Lung (tissue), 12 donors: ENCODE results near the gene STARD10. TPM values are rescaled to one million over a fixed set of nuclear protein-coding genes. Genes with fewer than 3 reads are reported as not detected.
A peak's percentile ranks its signal among the peaks of the same experiment; 100 is the strongest.

Experiments
- ATAC-seq: fragments of 200-7000 bp; cut with Tn5 transposase; one replicate; pipeline ENCODE4 v1.9.1; 2020; ENCODE audit warnings: moderate number of reproducible peaks; ENCODE audit not compliant: insufficient read depth, low FRiP score
- DNase-seq, 3 donors: peaks; one replicate each; pipeline ENCODE4 v3.0.0-alpha.2; 2013 to 2017
- H3K27ac ChIP-seq, 2 donors: one replicate each; pipeline ENCODE4 v1.5.1; 2013; ENCODE audit warnings: mild to moderate bottlenecking in 2 of 2, moderate library complexity in 2 of 2, control low read depth in 1 of 2, inconsistent platforms in 1 of 2, low read depth in 1 of 2, low read length in 1 of 2
- H3K27me3 ChIP-seq, 3 donors: one replicate each; pipeline ENCODE4 v1.5.1; 2013; ENCODE audit warnings: low read length in 2 of 3; ENCODE audit not compliant: control insufficient read depth in 3 of 3, insufficient read depth in 3 of 3
- H3K36me3 ChIP-seq, 4 donors: one replicate each; pipeline ENCODE4 v1.5.1; 2013; ENCODE audit warnings: low read length in 4 of 4, mild to moderate bottlenecking in 1 of 4, moderate library complexity in 1 of 4; ENCODE audit not compliant: control insufficient read depth in 4 of 4, insufficient read depth in 4 of 4
- H3K4me1 ChIP-seq, 5 donors: one replicate each; pipeline ENCODE4 v1.5.1; 2013; ENCODE audit warnings: low read length in 5 of 5, mild to moderate bottlenecking in 2 of 5, moderate library complexity in 1 of 5; ENCODE audit not compliant: control insufficient read depth in 5 of 5, insufficient read depth in 5 of 5
- H3K4me3 ChIP-seq: one replicate; pipeline ENCODE4 v1.5.1; 2013; ENCODE audit warnings: mild to moderate bottlenecking, control low read depth, moderate library complexity
- H3K9ac ChIP-seq, 2 donors: one replicate each; pipeline ENCODE4 v1.5.1; 2013; ENCODE audit warnings: low read length in 2 of 2, control low read depth in 1 of 2; ENCODE audit not compliant: insufficient read depth in 1 of 2
- H3K9me3 ChIP-seq, 4 donors: one replicate each; pipeline ENCODE4 v1.5.1; 2013; ENCODE audit warnings: low read length in 3 of 4, mild to moderate bottlenecking in 1 of 4, moderate library complexity in 1 of 4; ENCODE audit not compliant: control insufficient read depth in 4 of 4, insufficient read depth in 3 of 4
- WGBS, 2 donors: extraction: QIAGEN DNeasy Blood & Tissue Kit; methylation state at CpG; one replicate each; pipeline ENCODE4 v1.1.7; 2013; 5-methylcytosine and 5-hydroxymethylcytosine counted together
- polyA plus RNA-seq, 2 donors: library from polyadenylated mRNA; stranded (reverse); fragments of 200-250 nt; gene quantifications; one replicate each; pipeline ENCODE4 v1.2.1, GENCODE V29; 2013
- total RNA-seq, 2 donors: library from RNA; depleted of rRNA in 1 of 2; stranded (reverse); fragments of >200 nt in 1 of 2; gene quantifications; one replicate each; pipeline ENCODE4 v1.2.1, GENCODE V29; 2014 to 2021
- TF ChIP-seq, protein P1 (sequence below): IDR thresholded peaks from 2 replicates; pipeline ENCODE4 v1.5.1; 2012; ENCODE audit warnings: mild to moderate bottlenecking; ENCODE audit errors: control extremely low read depth, extremely low read depth
- donor health status: control.
- donor health status: control.
- donor health status: Bipolar disorder and iron deficiency.
- donor health status: healthy.
- donor health status: DM: yes; HTN: yes; CAD: no.

Gene STARD10
- total and polyA plus RNA-seq, 4 donors: 66.5 to 198 (median 102) TPM

DNA sequence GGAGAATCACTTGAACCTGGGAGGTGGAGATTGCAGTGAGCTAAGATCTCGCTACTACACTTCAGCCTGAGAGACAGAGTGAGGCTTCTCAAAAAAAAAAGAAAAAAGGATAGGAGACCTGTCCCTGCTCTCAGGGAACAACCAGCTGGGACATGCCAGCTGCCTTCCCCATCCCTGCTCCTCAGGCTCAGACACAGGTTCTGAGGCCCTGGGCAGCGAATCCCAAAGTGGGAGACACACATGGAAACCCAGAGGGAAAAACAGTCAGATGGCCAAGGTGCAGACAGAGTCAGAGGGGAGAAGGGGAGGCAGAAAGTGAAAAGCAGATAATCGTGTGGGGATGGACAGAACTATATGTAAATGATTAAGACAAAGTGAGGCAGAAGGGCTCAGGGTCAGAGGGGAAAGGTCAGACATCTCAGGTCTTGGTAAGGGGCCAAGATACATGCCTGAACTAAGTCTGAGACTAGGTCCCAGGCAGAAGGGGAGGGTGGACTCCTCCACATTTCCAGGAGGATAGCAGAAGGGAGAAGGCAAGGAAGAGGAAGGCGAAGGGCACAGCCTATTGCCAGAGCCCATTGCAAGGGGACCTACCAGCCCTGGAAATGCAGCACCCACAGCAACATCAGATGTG lies 14.2 kb downstream of the STARD10 start:
- peaks cover 0 to 4% (median 0%) of the 10 kb centered on the region in 4 donors for H3K36me3 ChIP-seq
- WGBS, 2 donors: 80 to 88% methylated on average over 3 to 4 of the region's 4 CpGs
- ATAC-seq (no peak), DNase-seq (no peak)
- H3K27me3 ChIP-seq: no peaks in the 10 kb centered on the region
- H3K9ac ChIP-seq: no peak overlapping the region
- H3K4me3 ChIP-seq: no peak overlapping the region
- H3K27ac ChIP-seq: no peak overlapping the region
- peaks cover 0 to 28% (median 19%) of the 10 kb centered on the region in 5 donors for H3K4me1 ChIP-seq
- TF ChIP-seq, protein P1, sequence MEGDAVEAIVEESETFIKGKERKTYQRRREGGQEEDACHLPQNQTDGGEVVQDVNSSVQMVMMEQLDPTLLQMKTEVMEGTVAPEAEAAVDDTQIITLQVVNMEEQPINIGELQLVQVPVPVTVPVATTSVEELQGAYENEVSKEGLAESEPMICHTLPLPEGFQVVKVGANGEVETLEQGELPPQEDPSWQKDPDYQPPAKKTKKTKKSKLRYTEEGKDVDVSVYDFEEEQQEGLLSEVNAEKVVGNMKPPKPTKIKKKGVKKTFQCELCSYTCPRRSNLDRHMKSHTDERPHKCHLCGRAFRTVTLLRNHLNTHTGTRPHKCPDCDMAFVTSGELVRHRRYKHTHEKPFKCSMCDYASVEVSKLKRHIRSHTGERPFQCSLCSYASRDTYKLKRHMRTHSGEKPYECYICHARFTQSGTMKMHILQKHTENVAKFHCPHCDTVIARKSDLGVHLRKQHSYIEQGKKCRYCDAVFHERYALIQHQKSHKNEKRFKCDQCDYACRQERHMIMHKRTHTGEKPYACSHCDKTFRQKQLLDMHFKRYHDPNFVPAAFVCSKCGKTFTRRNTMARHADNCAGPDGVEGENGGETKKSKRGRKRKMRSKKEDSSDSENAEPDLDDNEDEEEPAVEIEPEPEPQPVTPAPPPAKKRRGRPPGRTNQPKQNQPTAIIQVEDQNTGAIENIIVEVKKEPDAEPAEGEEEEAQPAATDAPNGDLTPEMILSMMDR: no peak
- no peaks in the 10 kb centered on the region for H3K9me3 ChIP-seq

DNA sequence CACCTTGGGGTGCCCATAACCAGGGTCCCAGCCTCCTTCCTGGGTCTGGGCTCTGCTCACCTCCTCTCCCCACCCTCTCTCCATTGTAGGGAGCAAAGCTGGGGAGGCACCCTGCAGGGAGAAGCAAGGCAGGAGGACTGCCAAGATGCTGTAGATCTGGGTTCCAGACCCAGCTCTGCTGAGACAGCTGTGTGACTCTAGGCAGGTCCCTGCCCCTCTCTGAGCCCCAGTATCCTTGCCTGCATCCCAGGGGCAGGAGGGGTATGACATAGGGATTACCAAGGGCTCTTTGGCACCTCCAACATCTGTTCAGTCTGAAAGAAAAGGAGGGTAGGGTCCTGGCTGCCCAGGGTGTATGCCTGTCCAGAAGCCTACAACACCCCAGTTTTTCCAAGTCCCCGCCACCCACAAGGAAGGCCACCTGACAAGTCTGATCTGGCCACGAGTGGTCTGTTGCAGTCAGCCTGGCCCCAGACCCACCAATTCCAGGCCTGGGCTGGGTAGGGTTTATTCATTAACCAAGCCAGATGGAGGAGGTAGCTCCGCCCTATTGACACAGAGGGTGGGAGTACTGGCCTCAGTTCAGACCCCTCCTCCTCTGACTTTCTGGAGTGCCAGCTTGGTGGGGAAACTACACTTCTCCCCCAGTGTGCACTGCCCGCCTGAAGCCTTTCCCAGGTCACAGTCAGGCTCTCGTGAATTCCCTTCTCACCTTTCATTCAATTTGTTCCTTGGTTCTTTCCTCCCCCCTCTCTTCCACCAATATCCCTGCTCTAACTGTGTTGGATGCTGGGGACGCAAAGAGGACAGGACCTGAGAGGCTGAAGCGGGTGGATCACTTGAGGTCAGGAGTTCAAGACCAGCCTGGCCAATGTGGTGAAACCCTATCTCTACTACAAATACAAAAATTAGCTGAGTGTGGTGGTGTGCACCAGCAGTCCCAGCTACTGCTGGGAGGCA lies 15.0 kb downstream of the STARD10 start:
- ATAC-seq (no peak), DNase-seq (peak; percentile 26 to 71 (median 66))
- peaks cover 0 to 4% (median 0%) of the 10 kb centered on the region in 4 donors for H3K36me3 ChIP-seq
- WGBS, 2 donors: 76 to 92% methylated on average over 7 of the region's 7 CpGs
- TF ChIP-seq, protein P1: no peak
- H3K9ac ChIP-seq: no peak overlapping the region
- H3K27ac ChIP-seq: no peak overlapping the region
- H3K4me1 ChIP-seq: peaks cover 0 to 31% (median 19%) of the 10 kb centered on the region in 5 donors
- no peaks in the 10 kb centered on the region for H3K27me3 ChIP-seq
- H3K9me3 ChIP-seq: no peaks in the 10 kb centered on the region
- H3K4me3 ChIP-seq: no peak overlapping the region

DNA sequence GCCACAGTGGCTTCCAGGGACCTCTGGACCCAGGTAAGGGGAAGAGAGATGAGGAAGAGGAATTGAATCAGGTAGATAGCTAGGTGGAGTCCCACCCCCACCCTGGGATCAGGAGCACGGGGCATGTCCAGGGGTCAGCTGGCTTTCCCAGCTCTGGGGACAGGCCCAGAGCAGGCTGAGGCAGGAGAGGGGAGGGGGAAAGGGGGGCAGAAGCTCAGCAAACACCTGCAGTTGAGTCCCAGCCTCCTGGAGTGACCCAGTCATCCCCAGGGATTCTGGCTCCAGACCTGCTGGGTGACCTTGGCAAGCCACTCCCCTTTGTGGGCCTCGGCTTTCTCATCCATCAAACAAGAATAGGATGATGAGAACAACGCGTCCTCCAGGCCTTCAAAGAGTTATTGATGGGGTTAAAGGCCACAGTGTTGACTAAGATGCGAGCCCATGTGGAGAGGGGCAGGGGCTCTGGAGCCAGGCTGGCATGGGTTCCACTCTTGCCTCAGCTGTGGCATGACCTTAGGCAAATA lies 16.0 kb downstream of the STARD10 start:
- Histone ChIP-seq H3K4me1 (peaks cover 0 to 31% (median 28%) of the 10 kb centered on the region in 5 donors), H3K27ac (peak overlapping the region in 1 of 2 donors; percentile 37), H3K27me3 (no peaks in the 10 kb centered on the region), H3K36me3 (peaks cover 0 to 4% (median 0%) of the 10 kb centered on the region in 4 donors), H3K4me3 (no peak overlapping the region), H3K9ac (no peak overlapping the region), H3K9me3 (no peaks in the 10 kb centered on the region)
- DNase-seq (no peak), ATAC-seq (no peak)
- TF ChIP-seq, protein P1: no peak
- 70 to 87% methylated on average over 5 of the region's 5 CpGs for WGBS, 2 donors
